Adrenal gland (tissue), 5 donors: Measurements from ENCODE around the gene ORM2.

ENCODE experiments used
- POLR2A ChIP-seq, 2 donors: fragments of 450-650 bp; IDR thresholded peaks; one replicate each; pipeline ENCODE4 v1.6.1; 2017; ENCODE audit warnings: antibody characterized with exemption in 2 of 2, mild to moderate bottlenecking in 2 of 2, moderate library complexity in 1 of 2
- TF ChIP-seq, protein P1 (sequence below), 6 experiments: fragments of 450-650 bp in 4 of 6; fragments of 200-600 bp in 2 of 6; sonication (generic) in 1 of 6; IDR thresholded peaks; 1 replicate in 5 of 6; 2 replicates in 1 of 6; pipeline versions ENCODE4 v1.5.1 to v1.8.0; 2016 to 2021; ENCODE audit warnings: antibody characterized with exemption in 6 of 6, mild to moderate bottlenecking in 2 of 6, moderate library complexity in 1 of 6
- donor health status: DM: no; HTN: no; CAD: no.

DNA sequence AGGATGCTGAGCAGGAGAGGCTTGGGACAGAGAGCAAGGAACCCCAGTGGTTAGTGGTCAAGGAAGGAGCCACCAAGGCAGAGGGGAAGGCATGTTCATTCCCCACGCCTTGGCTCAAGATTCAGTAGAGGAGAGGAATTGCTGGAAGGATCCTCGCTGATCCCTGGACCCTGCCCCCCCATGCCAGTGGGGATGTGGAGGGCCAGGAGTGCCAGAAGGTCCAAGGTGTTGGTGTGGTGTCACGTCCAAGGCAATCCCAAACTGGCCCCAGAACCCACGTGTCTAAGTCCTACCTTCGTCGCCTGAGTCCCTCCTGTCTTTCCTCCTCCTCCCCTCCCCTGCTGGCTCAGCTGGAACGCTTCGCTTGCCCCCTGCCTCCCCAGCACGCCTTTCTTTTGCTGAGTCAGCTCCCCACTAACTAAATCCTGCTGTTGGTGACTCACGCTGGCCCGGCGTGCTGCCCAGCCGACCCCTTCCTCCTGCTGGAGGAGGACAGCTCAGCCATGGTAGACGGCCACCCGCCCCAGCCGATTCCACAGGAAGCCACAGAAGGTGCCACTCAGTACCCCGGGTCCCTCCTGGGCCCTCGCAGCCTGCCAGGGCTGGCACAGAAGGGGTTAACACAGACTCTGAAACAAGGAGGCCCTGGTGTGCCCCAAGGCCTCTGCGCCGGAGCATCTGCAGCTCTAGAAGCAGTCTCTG, 44.4 kb upstream of the ORM2 start:
- TF ChIP-seq POLR2A (IDR thresholded peaks at IDR 0.05): no peak
- TF ChIP-seq, protein P1, sequence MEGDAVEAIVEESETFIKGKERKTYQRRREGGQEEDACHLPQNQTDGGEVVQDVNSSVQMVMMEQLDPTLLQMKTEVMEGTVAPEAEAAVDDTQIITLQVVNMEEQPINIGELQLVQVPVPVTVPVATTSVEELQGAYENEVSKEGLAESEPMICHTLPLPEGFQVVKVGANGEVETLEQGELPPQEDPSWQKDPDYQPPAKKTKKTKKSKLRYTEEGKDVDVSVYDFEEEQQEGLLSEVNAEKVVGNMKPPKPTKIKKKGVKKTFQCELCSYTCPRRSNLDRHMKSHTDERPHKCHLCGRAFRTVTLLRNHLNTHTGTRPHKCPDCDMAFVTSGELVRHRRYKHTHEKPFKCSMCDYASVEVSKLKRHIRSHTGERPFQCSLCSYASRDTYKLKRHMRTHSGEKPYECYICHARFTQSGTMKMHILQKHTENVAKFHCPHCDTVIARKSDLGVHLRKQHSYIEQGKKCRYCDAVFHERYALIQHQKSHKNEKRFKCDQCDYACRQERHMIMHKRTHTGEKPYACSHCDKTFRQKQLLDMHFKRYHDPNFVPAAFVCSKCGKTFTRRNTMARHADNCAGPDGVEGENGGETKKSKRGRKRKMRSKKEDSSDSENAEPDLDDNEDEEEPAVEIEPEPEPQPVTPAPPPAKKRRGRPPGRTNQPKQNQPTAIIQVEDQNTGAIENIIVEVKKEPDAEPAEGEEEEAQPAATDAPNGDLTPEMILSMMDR (IDR thresholded peaks at IDR 0.05): no peak
